WTC11 (cell line): ENCODE data around the gene RBM28. TPM values are rescaled to one million over a fixed set of nuclear protein-coding genes. Genes with fewer than 3 reads are reported as not detected.

Source experiments
- ATAC-seq: fragments of 200-7000 bp; cut with Tn5 transposase; 2 replicates; pipeline ENCODE4 v1.10.0; 2021; ENCODE audit warnings: mild to moderate bottlenecking, moderate library complexity
- CTCF ChIA-PET: fragments of 300-600 bp; sonication (Branson Sonifier 250); formaldehyde crosslinking; loops from one replicate; lab custom pipeline; 2021; ENCODE audit warnings: antibody characterized with exemption; lab: Charles Lee
- POLR2A ChIA-PET: fragments of 350-600 bp; sonication (Branson Sonifier 250); formaldehyde crosslinking; loops from one replicate; lab custom pipeline; 2021; ENCODE audit warnings: antibody characterized with exemption; lab: Charles Lee
- DNase-seq: peaks from one replicate; pipeline ENCODE4 v3.0.0; 2021; ENCODE audit warnings: low spot score
- H3K27ac Mint-ChIP-seq: 2 replicates; pipeline ENCODE4 v1.8.0; 2021; ENCODE audit warnings: mixed read lengths
- H3K27me3 Mint-ChIP-seq: 2 replicates; pipeline ENCODE4 v1.8.0; 2021; ENCODE audit warnings: low read depth, mild to moderate bottlenecking, moderate library complexity, mixed read lengths
- H3K36me3 Mint-ChIP-seq: 2 replicates; pipeline ENCODE4 v1.8.0; 2021; ENCODE audit warnings: mixed read lengths
- H3K4me1 Mint-ChIP-seq: 2 replicates; pipeline ENCODE4 v1.8.0; 2022; ENCODE audit warnings: mixed read lengths
- H3K4me3 Mint-ChIP-seq: 2 replicates; pipeline ENCODE4 v1.8.0; 2021; ENCODE audit warnings: mild to moderate bottlenecking, moderate library complexity, mixed read lengths
- H3K9me3 Mint-ChIP-seq: 2 replicates; pipeline ENCODE4 v1.8.0; 2021; ENCODE audit warnings: mixed read lengths
- EMX1 ChIP-seq: fragments of 250-450 bp; sonication (Bioruptor Pico); IDR thresholded peaks from 2 replicates; pipeline ENCODE4 v1.8.0; 2021; ENCODE audit warnings: mild to moderate bottlenecking
- ETV6 ChIP-seq: sonication (generic); formaldehyde crosslinking; IDR thresholded peaks from 2 replicates; pipeline ENCODE4 v1.8.1; 2022; ENCODE audit warnings: mild to moderate bottlenecking, missing genetic modification reagents
- FOXP1 ChIP-seq: sonication (generic); formaldehyde crosslinking; IDR thresholded peaks from 2 replicates; pipeline ENCODE4 v1.8.0; 2022; ENCODE audit warnings: missing genetic modification reagents, mild to moderate bottlenecking, moderate library complexity, borderline replicate concordance
- GTF2I ChIP-seq: fragments of 250-450 bp; sonication (Bioruptor Pico); conservative IDR thresholded peaks from 2 replicates; pipeline ENCODE4 v1.4.0; 2021; ENCODE audit warnings: mild to moderate bottlenecking
- NFATC4 ChIP-seq: fragments of 250-450 bp; sonication (Bioruptor Pico); IDR thresholded peaks from 2 replicates; pipeline ENCODE4 v1.9.0; 2021; ENCODE audit warnings: mild to moderate bottlenecking
- NFYB ChIP-seq: sonication (generic); formaldehyde crosslinking; conservative IDR thresholded peaks from 2 replicates; pipeline ENCODE4 v1.8.0; 2022; ENCODE audit warnings: low read depth, missing genetic modification reagents
- RORB ChIP-seq: fragments of 250-450 bp; sonication (Bioruptor Pico); IDR thresholded peaks from 2 replicates; pipeline ENCODE4 v1.9.0; 2021; ENCODE audit warnings: mild to moderate bottlenecking
- SMAD3 ChIP-seq: sonication (generic); formaldehyde crosslinking; IDR thresholded peaks from 2 replicates; pipeline ENCODE4 v1.8.0; 2022; ENCODE audit warnings: missing genetic modification reagents, mild to moderate bottlenecking, borderline replicate concordance
- SMAD4 ChIP-seq: sonication (generic); formaldehyde crosslinking; IDR thresholded peaks from 2 replicates; pipeline ENCODE4 v1.8.0; 2022; ENCODE audit warnings: mild to moderate bottlenecking, missing genetic modification reagents
- TCF7 ChIP-seq: sonication (generic); formaldehyde crosslinking; IDR thresholded peaks from 2 replicates; pipeline ENCODE4 v1.8.0; 2022; ENCODE audit warnings: mild to moderate bottlenecking, low read depth, missing genetic modification reagents, moderate library complexity
- TEAD1 ChIP-seq: sonication (generic); formaldehyde crosslinking; IDR thresholded peaks from 2 replicates; pipeline ENCODE4 v1.8.0; 2022; ENCODE audit warnings: mild to moderate bottlenecking, missing genetic modification reagents
- ZNF138 ChIP-seq: sonication (generic); formaldehyde crosslinking; conservative IDR thresholded peaks from 2 replicates; pipeline ENCODE4 v1.8.1; 2022; ENCODE audit warnings: mild to moderate bottlenecking, moderate library complexity, missing genetic modification reagents
- ZNF232 ChIP-seq: sonication (generic); formaldehyde crosslinking; IDR thresholded peaks from 2 replicates; pipeline ENCODE4 v1.8.0; 2022; ENCODE audit warnings: mild to moderate bottlenecking, missing genetic modification reagents
- ZNF423 ChIP-seq: fragments of 250-450 bp; sonication (Bioruptor Pico); IDR thresholded peaks from 2 replicates; pipeline ENCODE4 v2.1.2; 2022; ENCODE audit warnings: mild to moderate bottlenecking, moderate library complexity
- total RNA-seq: library from RNA; stranded (reverse); gene quantifications from 3 replicates; pipeline ENCODE4 v1.2.3, GENCODE V29; 2021
- TF ChIP-seq, protein P1 (sequence below): fragments of 250-450 bp; sonication (Bioruptor Pico); IDR thresholded peaks from 2 replicates; pipeline ENCODE4 v1.9.0; 2021; ENCODE audit warnings: mild to moderate bottlenecking, borderline replicate concordance
- TF ChIP-seq, protein P2 (sequence below): sonication (generic); formaldehyde crosslinking; IDR thresholded peaks from 2 replicates; pipeline ENCODE4 v1.8.1; 2022; ENCODE audit warnings: low read depth, missing genetic modification reagents, borderline replicate concordance
- TF ChIP-seq, protein P3 (sequence below): fragments of 200-600 bp; IDR thresholded peaks from 2 replicates; pipeline ENCODE4 v1.8.0; 2022; ENCODE audit warnings: antibody characterized with exemption
- TF ChIP-seq, protein P4 (sequence below): sonication (generic); formaldehyde crosslinking; IDR thresholded peaks from 2 replicates; pipeline ENCODE4 v1.8.1; 2023; ENCODE audit warnings: mild to moderate bottlenecking, missing genetic modification reagents, moderate library complexity
- TF ChIP-seq, protein P5 (sequence below): sonication (generic); formaldehyde crosslinking; IDR thresholded peaks from 2 replicates; pipeline ENCODE4 v1.8.1; 2023; ENCODE audit warnings: mild to moderate bottlenecking, missing genetic modification reagents, borderline replicate concordance
- TF ChIP-seq, protein P6 (sequence below): sonication (generic); formaldehyde crosslinking; IDR thresholded peaks from 2 replicates; pipeline ENCODE4 v1.8.0; 2022; ENCODE audit warnings: mild to moderate bottlenecking, missing genetic modification reagents

Gene RBM28
- total RNA-seq, 1 experiment from 2014 or later = 66.1 TPM

DNA sequence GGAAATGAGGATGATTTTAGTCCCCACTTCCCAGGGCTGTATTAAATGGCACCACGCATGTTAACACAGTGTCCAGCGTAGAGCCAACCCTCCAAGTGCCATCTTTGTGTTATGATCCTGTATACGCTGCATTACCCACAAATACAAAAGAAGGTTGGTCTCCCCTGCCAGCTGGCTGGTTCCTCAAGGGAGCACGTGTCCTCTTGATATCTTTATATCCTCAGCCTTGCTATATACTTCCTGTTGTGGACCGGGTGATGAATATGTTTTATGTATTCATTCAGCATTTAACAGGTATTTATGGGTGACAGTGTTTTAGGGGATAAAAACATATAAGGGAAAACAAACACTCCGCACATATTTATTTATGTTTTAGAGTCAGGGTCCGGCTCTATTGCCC, 41.0 kb upstream of the RBM28 start:
- Mint-ChIP-seq H3K9me3 (no peaks in the 10 kb centered on the region), H3K36me3 (no peaks in the 10 kb centered on the region), H3K4me3 (no peak overlapping the region), H3K4me1 (peaks cover 21% of the 10 kb centered on the region), H3K27me3 (peaks cover 25% of the 10 kb centered on the region), H3K27ac (no peak overlapping the region)
- ChIA-PET POLR2A (no interaction called here), CTCF (interaction anchor here (5.8 kb wide), 1 partner anchor 39 kb away, joined by 138 read pairs; the partner anchor contains the start of gene RBM28)
- no peak for DNase-seq
- TF ChIP-seq, protein P1, sequence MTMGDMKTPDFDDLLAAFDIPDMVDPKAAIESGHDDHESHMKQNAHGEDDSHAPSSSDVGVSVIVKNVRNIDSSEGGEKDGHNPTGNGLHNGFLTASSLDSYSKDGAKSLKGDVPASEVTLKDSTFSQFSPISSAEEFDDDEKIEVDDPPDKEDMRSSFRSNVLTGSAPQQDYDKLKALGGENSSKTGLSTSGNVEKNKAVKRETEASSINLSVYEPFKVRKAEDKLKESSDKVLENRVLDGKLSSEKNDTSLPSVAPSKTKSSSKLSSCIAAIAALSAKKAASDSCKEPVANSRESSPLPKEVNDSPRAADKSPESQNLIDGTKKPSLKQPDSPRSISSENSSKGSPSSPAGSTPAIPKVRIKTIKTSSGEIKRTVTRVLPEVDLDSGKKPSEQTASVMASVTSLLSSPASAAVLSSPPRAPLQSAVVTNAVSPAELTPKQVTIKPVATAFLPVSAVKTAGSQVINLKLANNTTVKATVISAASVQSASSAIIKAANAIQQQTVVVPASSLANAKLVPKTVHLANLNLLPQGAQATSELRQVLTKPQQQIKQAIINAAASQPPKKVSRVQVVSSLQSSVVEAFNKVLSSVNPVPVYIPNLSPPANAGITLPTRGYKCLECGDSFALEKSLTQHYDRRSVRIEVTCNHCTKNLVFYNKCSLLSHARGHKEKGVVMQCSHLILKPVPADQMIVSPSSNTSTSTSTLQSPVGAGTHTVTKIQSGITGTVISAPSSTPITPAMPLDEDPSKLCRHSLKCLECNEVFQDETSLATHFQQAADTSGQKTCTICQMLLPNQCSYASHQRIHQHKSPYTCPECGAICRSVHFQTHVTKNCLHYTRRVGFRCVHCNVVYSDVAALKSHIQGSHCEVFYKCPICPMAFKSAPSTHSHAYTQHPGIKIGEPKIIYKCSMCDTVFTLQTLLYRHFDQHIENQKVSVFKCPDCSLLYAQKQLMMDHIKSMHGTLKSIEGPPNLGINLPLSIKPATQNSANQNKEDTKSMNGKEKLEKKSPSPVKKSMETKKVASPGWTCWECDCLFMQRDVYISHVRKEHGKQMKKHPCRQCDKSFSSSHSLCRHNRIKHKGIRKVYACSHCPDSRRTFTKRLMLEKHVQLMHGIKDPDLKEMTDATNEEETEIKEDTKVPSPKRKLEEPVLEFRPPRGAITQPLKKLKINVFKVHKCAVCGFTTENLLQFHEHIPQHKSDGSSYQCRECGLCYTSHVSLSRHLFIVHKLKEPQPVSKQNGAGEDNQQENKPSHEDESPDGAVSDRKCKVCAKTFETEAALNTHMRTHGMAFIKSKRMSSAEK (CRISPR knock-in tag) = no peak
- TF ChIP-seq GTF2I (CRISPR knock-in tag) = no peak
- no peak for TF ChIP-seq RORB (CRISPR knock-in tag)
- TF ChIP-seq SMAD3 (CRISPR knock-in tag) = no peak
- TF ChIP-seq, protein P2, sequence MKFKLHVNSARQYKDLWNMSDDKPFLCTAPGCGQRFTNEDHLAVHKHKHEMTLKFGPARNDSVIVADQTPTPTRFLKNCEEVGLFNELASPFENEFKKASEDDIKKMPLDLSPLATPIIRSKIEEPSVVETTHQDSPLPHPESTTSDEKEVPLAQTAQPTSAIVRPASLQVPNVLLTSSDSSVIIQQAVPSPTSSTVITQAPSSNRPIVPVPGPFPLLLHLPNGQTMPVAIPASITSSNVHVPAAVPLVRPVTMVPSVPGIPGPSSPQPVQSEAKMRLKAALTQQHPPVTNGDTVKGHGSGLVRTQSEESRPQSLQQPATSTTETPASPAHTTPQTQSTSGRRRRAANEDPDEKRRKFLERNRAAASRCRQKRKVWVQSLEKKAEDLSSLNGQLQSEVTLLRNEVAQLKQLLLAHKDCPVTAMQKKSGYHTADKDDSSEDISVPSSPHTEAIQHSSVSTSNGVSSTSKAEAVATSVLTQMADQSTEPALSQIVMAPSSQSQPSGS (CRISPR knock-in tag) = no peak
- no peak for TF ChIP-seq FOXP1
- TF ChIP-seq ZNF138 (CRISPR knock-in tag) = no peak
- no peak for TF ChIP-seq SMAD4
- TF ChIP-seq ZNF423 = no peak
- TF ChIP-seq ZNF232 (CRISPR knock-in tag) = no peak
- TF ChIP-seq, protein P3, sequence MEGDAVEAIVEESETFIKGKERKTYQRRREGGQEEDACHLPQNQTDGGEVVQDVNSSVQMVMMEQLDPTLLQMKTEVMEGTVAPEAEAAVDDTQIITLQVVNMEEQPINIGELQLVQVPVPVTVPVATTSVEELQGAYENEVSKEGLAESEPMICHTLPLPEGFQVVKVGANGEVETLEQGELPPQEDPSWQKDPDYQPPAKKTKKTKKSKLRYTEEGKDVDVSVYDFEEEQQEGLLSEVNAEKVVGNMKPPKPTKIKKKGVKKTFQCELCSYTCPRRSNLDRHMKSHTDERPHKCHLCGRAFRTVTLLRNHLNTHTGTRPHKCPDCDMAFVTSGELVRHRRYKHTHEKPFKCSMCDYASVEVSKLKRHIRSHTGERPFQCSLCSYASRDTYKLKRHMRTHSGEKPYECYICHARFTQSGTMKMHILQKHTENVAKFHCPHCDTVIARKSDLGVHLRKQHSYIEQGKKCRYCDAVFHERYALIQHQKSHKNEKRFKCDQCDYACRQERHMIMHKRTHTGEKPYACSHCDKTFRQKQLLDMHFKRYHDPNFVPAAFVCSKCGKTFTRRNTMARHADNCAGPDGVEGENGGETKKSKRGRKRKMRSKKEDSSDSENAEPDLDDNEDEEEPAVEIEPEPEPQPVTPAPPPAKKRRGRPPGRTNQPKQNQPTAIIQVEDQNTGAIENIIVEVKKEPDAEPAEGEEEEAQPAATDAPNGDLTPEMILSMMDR = no peak
- TF ChIP-seq, protein P4, sequence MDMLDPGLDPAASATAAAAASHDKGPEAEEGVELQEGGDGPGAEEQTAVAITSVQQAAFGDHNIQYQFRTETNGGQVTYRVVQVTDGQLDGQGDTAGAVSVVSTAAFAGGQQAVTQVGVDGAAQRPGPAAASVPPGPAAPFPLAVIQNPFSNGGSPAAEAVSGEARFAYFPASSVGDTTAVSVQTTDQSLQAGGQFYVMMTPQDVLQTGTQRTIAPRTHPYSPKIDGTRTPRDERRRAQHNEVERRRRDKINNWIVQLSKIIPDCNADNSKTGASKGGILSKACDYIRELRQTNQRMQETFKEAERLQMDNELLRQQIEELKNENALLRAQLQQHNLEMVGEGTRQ = no peak
- no peak for ATAC-seq

DNA sequence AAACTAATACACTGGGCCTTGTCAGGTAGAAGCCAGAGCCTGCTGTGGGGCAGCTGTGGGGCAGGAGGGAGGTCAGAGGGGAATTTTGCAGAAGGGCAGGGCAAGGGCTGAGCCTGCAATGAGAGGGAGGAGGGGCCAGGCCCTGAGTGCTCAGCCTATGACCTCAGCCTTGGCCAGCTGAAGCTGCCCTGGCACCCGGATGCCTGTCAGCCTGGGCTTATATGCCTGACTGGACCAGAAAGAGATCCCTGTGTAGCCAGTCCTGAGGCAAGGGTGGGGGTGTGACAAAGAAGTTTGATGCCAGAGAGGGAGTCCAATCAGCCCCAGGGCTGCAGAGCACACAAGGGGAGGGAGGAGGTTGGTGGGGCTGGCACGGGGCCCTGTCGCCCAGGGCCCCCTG, 40.1 kb upstream of the RBM28 start:
- peaks cover 17% of the 10 kb centered on the region for H3K4me1 Mint-ChIP-seq
- no peak overlapping the region for H3K27ac Mint-ChIP-seq
- POLR2A ChIA-PET = no interaction called here
- H3K36me3 Mint-ChIP-seq = no peaks in the 10 kb centered on the region
- H3K27me3 Mint-ChIP-seq = peaks cover 23% of the 10 kb centered on the region
- DNase-seq = no peak
- no peak for ATAC-seq
- no peaks in the 10 kb centered on the region for H3K9me3 Mint-ChIP-seq
- no peak overlapping the region for H3K4me3 Mint-ChIP-seq
- CTCF ChIA-PET = interaction anchor here (1.0 to 6.7 kb wide), 5 partner anchors 21 to 86 kb away, joined by 3 to 125 read pairs (median 30); partner anchors contain the start of gene PRRT4
- no peak for TF ChIP-seq TEAD1 (CRISPR knock-in tag)
- no peak for TF ChIP-seq EMX1 (CRISPR knock-in tag)
- TF ChIP-seq, protein P5, sequence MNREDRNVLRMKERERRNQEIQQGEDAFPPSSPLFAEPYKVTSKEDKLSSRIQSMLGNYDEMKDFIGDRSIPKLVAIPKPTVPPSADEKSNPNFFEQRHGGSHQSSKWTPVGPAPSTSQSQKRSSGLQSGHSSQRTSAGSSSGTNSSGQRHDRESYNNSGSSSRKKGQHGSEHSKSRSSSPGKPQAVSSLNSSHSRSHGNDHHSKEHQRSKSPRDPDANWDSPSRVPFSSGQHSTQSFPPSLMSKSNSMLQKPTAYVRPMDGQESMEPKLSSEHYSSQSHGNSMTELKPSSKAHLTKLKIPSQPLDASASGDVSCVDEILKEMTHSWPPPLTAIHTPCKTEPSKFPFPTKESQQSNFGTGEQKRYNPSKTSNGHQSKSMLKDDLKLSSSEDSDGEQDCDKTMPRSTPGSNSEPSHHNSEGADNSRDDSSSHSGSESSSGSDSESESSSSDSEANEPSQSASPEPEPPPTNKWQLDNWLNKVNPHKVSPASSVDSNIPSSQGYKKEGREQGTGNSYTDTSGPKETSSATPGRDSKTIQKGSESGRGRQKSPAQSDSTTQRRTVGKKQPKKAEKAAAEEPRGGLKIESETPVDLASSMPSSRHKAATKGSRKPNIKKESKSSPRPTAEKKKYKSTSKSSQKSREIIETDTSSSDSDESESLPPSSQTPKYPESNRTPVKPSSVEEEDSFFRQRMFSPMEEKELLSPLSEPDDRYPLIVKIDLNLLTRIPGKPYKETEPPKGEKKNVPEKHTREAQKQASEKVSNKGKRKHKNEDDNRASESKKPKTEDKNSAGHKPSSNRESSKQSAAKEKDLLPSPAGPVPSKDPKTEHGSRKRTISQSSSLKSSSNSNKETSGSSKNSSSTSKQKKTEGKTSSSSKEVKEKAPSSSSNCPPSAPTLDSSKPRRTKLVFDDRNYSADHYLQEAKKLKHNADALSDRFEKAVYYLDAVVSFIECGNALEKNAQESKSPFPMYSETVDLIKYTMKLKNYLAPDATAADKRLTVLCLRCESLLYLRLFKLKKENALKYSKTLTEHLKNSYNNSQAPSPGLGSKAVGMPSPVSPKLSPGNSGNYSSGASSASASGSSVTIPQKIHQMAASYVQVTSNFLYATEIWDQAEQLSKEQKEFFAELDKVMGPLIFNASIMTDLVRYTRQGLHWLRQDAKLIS (CRISPR knock-in tag) = no peak
- no peak for TF ChIP-seq NFYB (CRISPR knock-in tag)
- no peak for TF ChIP-seq GTF2I (CRISPR knock-in tag)
- TF ChIP-seq, protein P3 = no peak
- TF ChIP-seq TCF7 (CRISPR knock-in tag) = no peak
- TF ChIP-seq, protein P6, sequence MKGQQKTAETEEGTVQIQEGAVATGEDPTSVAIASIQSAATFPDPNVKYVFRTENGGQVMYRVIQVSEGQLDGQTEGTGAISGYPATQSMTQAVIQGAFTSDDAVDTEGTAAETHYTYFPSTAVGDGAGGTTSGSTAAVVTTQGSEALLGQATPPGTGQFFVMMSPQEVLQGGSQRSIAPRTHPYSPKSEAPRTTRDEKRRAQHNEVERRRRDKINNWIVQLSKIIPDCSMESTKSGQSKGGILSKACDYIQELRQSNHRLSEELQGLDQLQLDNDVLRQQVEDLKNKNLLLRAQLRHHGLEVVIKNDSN (CRISPR knock-in tag) = no peak
- no peak for TF ChIP-seq NFATC4 (CRISPR knock-in tag)
- no peak for TF ChIP-seq ETV6 (CRISPR knock-in tag)
